Measurements from ENCODE around the gene CHMP1B.

- TF ChIP-seq POLR2A (IDR thresholded peaks at IDR 0.05; ENCODE audit: low read length) = no peak
- no peak for TF ChIP-seq GATA1 (IDR thresholded peaks at IDR 0.05; ENCODE audit: low read depth, low read length)
Observed at GRCh38 chr18:11821643-11822237, 29.5 kb upstream of the CHMP1B start.
